Embryonic facial prominence (tissue), 1 donor: ENCODE data around the gene EVA1B.

Experiments used
- DNase-seq: peaks from one replicate; pipeline ENCODE4 v3.0.0-alpha.2; 2016; ENCODE audit errors: extremely low spot score

The EVA1B gene

GRCh38 chr1:36320291-36320761 is 3.1 kb downstream of the EVA1B start:
- no peak for DNase-seq

- no peak for DNase-seq
Measured at GRCh38 chr1:36309397-36309796, 14.0 kb downstream of the EVA1B start.

- DNase-seq, result no peak
Measured at GRCh38 chr1:36307601-36308330, 15.7 kb downstream of the EVA1B start.

- peak; percentile 83 for DNase-seq
Measured at GRCh38 chr1:36306902-36307456, 16.5 kb downstream of the EVA1B start.

GRCh38 chr1:36306210-36306901 is 17.1 kb downstream of the EVA1B start, which contains the start of gene SH3D21:
Gene SH3D21, plus strand, starts transcription at chr1:36306368. Its CDS starts 53 bp downstream, at chr1:36306421.
- DNase-seq, result no peak

DNA sequence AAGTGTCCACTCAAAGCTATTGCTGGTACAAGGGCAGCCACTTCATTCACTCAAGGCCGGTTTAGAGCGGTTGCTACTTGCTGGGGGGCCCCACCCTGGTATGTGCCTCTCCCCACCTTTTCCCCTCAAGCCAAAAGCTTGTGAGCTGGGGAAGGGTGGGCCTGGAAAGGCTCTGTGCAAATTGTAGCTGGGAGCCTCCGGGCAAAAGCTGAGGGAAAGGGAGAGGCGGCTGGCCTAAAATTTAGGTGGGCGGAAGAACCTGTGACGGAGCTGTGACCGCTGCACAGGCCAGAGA is 17.6 kb downstream of the EVA1B start:
- no peak for DNase-seq

GRCh38 chr1:36304970-36305914 is 18.2 kb downstream of the EVA1B start:
- DNase-seq, result no peak

DNA sequence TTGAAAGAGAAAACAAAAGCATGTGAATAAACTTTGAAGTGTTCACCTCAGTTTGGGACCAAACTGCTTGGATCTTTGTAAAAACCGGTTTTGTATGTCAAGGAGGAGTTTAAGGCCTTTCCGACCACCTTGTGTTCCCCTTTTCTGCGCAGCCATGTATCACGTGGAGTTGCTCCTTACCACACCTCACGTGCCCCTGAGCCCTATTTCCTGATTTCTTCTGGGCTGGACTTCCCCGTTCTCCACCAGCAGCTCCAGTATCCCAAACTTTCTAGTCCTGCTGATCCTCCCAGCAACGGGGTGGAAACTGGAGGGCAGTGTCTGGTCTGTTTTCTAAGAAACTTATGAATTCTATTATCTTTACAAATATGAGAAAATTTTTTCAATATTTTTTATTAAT is 18.9 kb downstream of the EVA1B start:
- no peak for DNase-seq

DNA sequence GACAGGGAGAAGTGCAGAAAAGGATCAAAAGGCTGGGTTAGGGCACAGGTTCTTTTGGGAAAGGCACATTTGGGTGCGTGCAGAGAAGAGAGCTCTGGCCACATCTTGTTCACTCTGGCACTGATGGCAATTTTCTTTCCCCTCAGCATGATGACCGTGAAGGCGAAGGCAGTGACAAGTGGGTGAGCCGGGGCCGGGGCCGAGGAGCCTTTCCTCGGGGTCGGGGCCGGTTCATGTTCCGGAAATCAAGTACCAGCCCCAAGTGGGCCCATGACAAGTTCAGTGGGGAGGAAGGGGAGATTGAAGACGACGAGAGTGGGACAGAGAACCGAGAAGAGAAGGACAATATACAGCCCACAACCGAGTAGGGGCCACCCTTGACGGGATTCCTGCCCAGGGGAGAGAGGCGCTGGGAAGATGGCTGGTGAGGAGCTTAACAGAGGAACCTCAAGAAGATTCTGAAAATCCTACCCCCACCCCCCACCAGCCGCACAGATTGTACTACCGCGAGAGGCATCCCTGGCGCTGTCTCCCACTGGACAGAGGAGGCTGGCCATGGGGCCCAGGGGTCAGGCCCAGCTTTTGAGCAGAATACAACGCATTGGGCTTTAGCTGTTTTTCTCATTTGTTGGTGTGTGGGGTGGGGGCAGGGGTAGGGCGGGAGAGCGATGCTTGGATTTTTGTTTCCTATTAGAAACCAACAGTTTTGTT is 19.6 kb downstream of the EVA1B start:
- no peak for DNase-seq

DNA sequence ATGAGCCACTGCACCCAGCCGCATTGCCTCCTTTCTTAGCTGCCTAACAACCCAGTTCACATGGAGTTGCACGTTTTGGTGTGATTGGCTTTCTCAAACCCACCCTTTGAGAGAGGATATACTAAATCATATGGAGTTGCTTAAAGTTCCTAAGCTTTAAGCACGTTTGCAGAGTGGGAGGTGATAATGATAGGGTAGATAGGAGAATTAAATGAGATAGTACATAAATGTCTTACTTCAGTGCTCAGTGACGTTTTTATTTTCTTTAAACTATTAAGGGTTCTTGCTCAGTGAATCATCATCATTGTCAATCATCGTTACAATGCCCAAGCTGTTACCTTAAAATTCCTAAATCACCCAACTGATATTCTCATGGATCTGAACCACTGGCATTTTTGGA is 20.2 kb downstream of the EVA1B start:
- no peak for DNase-seq

DNA sequence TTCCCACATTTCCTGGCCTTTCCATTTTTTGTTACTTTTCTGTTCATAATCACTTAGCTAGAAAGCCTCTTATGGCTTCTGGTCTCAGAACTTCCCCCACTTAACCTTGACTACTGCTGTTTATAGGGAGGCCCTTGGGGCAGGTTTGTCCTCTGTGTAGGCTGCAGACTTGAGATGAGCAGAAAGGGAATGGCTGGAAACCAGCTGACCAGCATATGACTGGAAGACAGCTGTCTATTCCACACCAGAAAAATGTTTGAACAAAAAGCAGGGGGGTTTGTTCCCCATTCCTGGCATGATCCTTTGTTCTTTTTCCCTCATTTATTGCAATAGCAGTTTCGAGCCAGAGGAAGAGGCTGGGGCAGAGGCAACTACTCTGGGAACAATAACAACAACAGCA is 22.2 kb downstream of the EVA1B start:
- no peak for DNase-seq

DNA sequence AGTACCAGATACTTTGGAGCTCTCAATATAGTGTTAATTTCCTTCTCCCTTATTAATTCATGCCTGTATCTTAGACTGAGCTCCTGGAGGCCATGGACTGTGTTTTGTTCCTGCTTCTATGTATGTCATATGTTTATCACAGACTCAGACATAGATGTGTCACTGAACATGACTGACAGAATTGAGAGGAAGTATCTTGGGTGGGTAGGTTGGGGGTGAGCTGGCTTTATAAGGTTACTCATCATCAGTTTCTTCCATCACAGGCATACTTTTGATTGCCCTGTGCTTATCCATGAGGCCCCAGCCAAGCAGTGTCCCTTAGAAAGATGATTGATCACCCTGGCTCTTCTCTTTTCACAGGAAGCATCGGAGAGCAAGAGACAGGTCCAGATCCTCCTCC is 22.9 kb downstream of the EVA1B start:
- DNase-seq, result no peak

GRCh38 chr1:36298640-36299039 is 24.8 kb downstream of the EVA1B start:
- no peak for DNase-seq

DNA sequence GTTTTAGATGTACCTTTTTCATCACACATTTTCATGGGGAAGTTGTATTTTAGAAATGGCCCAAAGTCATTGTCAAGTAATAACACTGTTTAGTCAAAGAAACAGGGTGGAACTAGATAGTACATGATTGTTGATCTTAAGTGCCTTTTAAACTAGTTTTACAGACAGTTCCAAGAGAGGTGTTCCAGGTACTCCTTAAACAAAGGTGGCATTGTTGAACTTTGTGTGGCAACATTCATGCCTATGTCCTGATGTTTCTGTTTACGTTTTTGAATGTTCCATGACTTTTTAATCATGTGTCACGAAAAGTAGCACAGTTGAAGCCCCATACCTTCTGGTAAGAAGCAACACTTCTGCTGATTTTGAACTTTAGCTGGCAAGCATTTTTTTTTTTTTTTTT is 26.4 kb downstream of the EVA1B start:
- no peak for DNase-seq

- DNase-seq, result no peak
Measured at GRCh38 chr1:36295390-36295789, 28.1 kb downstream of the EVA1B start.

DNA sequence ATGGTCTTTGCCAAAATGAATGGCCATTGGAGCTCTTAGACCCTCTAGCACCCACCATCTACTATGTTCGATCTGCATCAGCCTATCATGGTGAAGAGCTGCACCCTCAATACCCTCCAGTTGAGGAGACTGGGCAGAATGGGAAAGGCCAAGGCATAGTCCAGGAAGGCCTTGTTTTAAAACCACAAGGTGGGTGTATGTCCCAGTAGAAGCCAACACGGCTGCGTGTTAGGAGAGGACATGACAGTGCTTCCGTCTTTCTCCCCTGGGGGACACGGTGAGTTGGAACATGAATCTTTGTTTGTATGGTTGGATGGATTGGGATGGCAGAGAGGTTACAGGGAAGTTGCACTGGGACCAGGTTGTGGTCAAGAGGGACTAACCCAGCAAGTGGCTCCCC is 35.9 kb downstream of the EVA1B start:
- DNase-seq, result no peak

GRCh38 chr1:36286802-36287201 is 36.6 kb downstream of the EVA1B start:
- no peak for DNase-seq

DNA sequence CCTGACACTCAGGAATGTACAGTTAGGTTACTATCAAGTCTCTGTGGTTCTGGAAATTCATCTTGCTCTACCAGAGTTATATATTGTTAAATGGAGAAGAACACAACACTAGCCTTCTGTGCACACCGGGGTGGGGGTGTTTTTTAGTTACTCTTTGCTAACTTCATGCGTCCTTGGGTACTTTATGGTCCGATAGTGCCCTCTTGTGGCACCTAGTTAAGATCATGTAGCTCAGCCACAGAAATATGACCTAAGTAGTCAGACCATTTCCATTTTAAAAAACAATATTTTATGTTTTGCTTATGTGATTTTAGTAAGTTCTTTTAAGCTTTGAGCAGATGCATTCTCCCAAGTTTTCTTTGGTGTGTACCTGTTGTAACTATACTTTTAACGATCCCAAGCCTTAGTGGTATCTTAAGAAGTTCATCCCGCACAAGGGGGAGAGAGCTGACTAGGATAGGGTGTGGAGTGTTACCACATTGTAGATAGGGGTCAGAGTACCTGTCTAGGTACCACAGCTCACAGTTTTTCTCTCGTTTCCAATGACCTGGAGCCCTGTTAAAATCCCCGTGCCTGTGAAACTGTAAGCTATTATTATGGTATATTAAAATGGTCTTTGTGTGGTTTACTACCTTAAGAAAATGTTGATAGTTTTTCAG is 37.9 kb downstream of the EVA1B start:
- DNase-seq, result peak; percentile 72

GRCh38 chr1:36284517-36284916 is 38.9 kb downstream of the EVA1B start:
- no peak for DNase-seq

- DNase-seq, result no peak
Measured at GRCh38 chr1:36284061-36284460, 39.4 kb downstream of the EVA1B start.

GRCh38 chr1:36279789-36280296 is 43.6 kb downstream of the EVA1B start:
- DNase-seq, result no peak
